ENCODE data around the gene TMEM260.

GRCh38 chr14:56632195-56632594, 52.6 kb downstream of the TMEM260 start:
- TF ChIP-seq CTCF (IDR thresholded peaks at IDR 0.05) (no peak), POLR2AphosphoS5 (IDR thresholded peaks at IDR 0.05) (no peak)
